ENCODE results near the gene DKK2.

The DKK2 gene

GRCh38 chr4:107011312-107011711, 24.8 kb downstream of the DKK2 start:
- no peak for TF ChIP-seq POLR2A (IDR thresholded peaks at IDR 0.05; ENCODE audit: extremely low read depth, insufficient read length)
- no peak for TF ChIP-seq MYC (IDR thresholded peaks at IDR 0.05; ENCODE audit: low read depth, low read length)
- TF ChIP-seq, protein P1, sequence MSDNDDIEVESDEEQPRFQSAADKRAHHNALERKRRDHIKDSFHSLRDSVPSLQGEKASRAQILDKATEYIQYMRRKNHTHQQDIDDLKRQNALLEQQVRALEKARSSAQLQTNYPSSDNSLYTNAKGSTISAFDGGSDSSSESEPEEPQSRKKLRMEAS (IDR thresholded peaks at IDR 0.05; ENCODE audit: low read depth, low read length): no peak
- TF ChIP-seq CTCF (IDR thresholded peaks at IDR 0.05; ENCODE audit: low read depth, low read length): no peak
- no peak for DNase-seq (ENCODE audit: low read depth)
- no peak overlapping the region for H3K4me3 ChIP-seq (ENCODE audit: low read depth, low read length)

GRCh38 chr4:107009196-107009968, 26.7 kb downstream of the DKK2 start:
- H3K4me3 ChIP-seq (ENCODE audit: low read depth, low read length): no peak overlapping the region
- no peak for DNase-seq (ENCODE audit: low read depth)
- TF ChIP-seq MYC (IDR thresholded peaks at IDR 0.05; ENCODE audit: low read depth, low read length) (no peak), POLR2A (IDR thresholded peaks at IDR 0.05; ENCODE audit: extremely low read depth, insufficient read length) (no peak), CTCF (IDR thresholded peaks at IDR 0.05; ENCODE audit: low read depth, low read length) (no peak)
- TF ChIP-seq, protein P1 (IDR thresholded peaks at IDR 0.05; ENCODE audit: low read depth, low read length): no peak

- H3K4me3 ChIP-seq (ENCODE audit: low read depth, low read length): no peak overlapping the region
- DNase-seq (ENCODE audit: low read depth): no peak
These were observed 28.0 kb downstream of the DKK2 start for GRCh38 chr4:107008115-107008514.

DNA sequence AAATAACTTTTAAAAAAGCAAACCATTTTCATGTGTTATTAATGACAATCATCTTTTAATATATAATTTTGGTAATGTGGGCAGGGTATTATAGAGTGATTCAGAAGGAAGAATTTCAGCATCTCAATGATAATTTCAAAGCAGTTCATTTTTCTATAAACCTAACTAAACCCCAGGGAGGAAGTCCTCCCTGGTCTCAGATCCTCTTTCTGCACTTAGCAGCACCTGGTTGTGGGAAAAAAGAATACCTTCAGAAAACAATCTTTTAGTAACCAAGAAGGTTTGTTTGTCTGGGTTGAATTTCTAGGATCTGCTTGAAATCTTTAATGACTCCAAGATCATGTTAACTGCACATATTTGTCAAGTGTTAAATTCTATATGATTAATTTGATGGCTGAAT, 29.9 kb downstream of the DKK2 start:
- no peak overlapping the region for H3K4me3 ChIP-seq (ENCODE audit: low read depth, low read length)
- DNase-seq (ENCODE audit: low read depth): no peak
- TF ChIP-seq CTCF (IDR thresholded peaks at IDR 0.05; ENCODE audit: low read depth, low read length) (no peak), POLR2A (IDR thresholded peaks at IDR 0.05; ENCODE audit: extremely low read depth, insufficient read length) (no peak), MYC (IDR thresholded peaks at IDR 0.05; ENCODE audit: low read depth, low read length) (no peak)
- TF ChIP-seq, protein P1 (IDR thresholded peaks at IDR 0.05; ENCODE audit: low read depth, low read length): no peak

More at GRCh38 chr4:107008115-107008514, 28.0 kb downstream of the DKK2 start:
- TF ChIP-seq MYC (IDR thresholded peaks at IDR 0.05; ENCODE audit: low read depth, low read length) (no peak), POLR2A (IDR thresholded peaks at IDR 0.05; ENCODE audit: extremely low read depth, insufficient read length) (no peak), CTCF (IDR thresholded peaks at IDR 0.05; ENCODE audit: low read depth, low read length) (no peak)
- TF ChIP-seq, protein P1 (IDR thresholded peaks at IDR 0.05; ENCODE audit: low read depth, low read length): no peak

DNA sequence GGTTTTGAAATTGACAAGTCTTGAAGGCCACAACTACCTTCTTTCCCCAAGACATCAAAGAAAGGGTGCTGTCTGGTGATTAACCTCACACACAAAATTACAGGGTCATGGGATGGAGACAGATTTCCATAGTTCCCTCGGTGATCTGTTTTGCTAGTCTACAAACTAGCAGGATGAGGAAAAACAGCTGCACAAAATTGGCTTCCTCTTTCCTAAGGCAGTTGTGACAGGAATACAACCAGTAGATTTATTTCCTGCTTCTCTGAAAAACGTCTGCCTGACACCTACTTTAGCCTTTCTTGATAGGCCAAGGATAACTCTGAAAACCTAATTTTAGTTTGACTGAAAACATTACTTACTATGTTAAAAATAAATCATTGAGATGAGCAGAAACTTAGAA, 39.6 kb downstream of the DKK2 start:
- no peak for TF ChIP-seq POLR2A (IDR thresholded peaks at IDR 0.05; ENCODE audit: extremely low read depth, insufficient read length)
- TF ChIP-seq, protein P1 (IDR thresholded peaks at IDR 0.05; ENCODE audit: low read depth, low read length): no peak
- no peak for TF ChIP-seq MYC (IDR thresholded peaks at IDR 0.05; ENCODE audit: low read depth, low read length)
- TF ChIP-seq CTCF (IDR thresholded peaks at IDR 0.05; ENCODE audit: low read depth, low read length): no peak
- no peak overlapping the region for H3K4me3 ChIP-seq (ENCODE audit: low read depth, low read length)

More for the DNA sequence above, 39.6 kb downstream of the DKK2 start:
- no peak for DNase-seq (ENCODE audit: low read depth)
